ENCODE results near the gene OLR1.

The OLR1 gene

DNA sequence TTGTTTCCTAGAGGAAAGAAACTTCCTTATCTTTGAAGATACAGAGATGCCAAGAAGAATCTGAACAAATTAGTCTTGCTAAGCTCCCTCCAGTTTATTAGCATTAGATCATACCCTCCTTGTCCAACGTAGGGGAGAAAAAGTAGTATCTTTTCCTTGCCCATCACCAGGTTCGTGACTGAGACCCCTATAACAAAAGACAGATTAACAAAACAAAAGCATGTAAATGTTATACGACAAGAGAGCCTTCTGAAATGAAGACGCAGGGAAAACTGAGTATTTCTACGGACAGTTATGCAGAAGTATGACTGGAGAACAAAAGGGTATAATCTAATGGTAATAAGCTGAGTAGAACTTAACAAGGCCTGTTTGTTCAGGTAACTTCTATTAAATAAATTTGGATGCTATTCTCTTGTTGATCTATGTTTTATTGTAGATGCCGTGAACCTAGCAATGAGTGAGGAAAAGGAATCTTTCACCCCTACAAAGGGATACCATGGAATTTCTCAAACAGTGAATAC is 39.0 kb downstream of the OLR1 start:
- H3K27me3 ChIP-seq (replicated peaks; ENCODE audit: insufficient read depth, low read length), result no peaks in the 10 kb centered on the region
- H3K27ac ChIP-seq (ENCODE audit: low read length), result no peak overlapping the region
- no peaks in the 10 kb centered on the region for H4K20me1 ChIP-seq (ENCODE audit: insufficient read depth, low read length)
- peaks cover 40% of the 10 kb centered on the region for H3K4me1 ChIP-seq (ENCODE audit: low read length)
- no peak for DNase-seq
- H3K36me3 ChIP-seq (replicated peaks; ENCODE audit: insufficient read depth, low read length), result no peaks in the 10 kb centered on the region
- H3K79me2 ChIP-seq (ENCODE audit: low read length), result peaks cover 13% of the 10 kb centered on the region
- peaks cover 23% of the 10 kb centered on the region for H3F3A ChIP-seq (ENCODE audit: insufficient read depth, low read length)
- H3K9me3 ChIP-seq (replicated peaks; ENCODE audit: insufficient read depth, low read length), result no peaks in the 10 kb centered on the region
- no peak overlapping the region for H3K4me2 ChIP-seq (ENCODE audit: low read depth, low read length)
- H2AFZ ChIP-seq (ENCODE audit: low read length), result no peak overlapping the region
- H3K9me2 ChIP-seq (replicated peaks; ENCODE audit: insufficient read depth, low read length), result no peaks in the 10 kb centered on the region
- TF ChIP-seq CTCF (IDR thresholded peaks at IDR 0.05; ENCODE audit: low read length), result no peak
- TF ChIP-seq EZH2 (optimal IDR thresholded peaks at IDR 0.05; ENCODE audit: low read depth, low read length), result no peak
- no peak for TF ChIP-seq EZH2phosphoT487 (IDR thresholded peaks at IDR 0.05; ENCODE audit: low read length)
- H3K4me3 ChIP-seq (ENCODE audit: low read length), result no peak overlapping the region
- no peak overlapping the region for H3K9ac ChIP-seq (ENCODE audit: low read length)

DNA sequence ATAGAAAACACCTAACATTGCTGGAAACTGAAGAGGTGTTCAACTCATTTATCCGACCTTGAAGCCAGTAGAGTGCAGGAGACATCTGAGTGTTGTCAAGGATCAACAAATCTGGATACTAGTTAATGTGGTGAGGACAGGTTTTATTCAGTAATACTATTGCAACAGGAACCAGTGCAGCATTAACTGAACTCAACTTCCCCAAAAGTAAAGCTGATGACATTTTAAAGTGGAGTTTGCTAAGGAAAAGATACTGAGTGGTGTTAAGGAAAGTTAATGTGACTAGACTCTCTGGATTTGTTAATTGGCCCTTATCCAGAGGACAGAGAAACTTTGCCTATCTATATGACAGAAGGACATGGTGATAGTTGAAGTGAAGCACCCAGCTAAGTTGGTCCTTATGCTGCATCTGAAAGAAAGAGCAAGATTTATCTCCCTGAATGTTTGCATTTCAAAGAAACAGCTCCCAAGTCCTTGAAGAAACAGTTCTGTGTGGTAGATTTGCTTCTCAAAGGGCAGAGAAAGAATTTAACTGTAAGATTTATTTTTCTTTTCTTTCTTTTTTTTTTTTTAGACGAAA is 40.7 kb downstream of the OLR1 start:
- peaks cover 23% of the 10 kb centered on the region for H3F3A ChIP-seq (ENCODE audit: insufficient read depth, low read length)
- peak overlapping the region; percentile 89; the same call in 1 of the 2 replicates for H3K27ac ChIP-seq (ENCODE audit: low read length)
- H3K79me2 ChIP-seq (ENCODE audit: low read length), result peaks cover 13% of the 10 kb centered on the region
- H3K27me3 ChIP-seq (replicated peaks; ENCODE audit: insufficient read depth, low read length), result no peaks in the 10 kb centered on the region
- no peak overlapping the region; the same call in 1 of the 2 replicates for H3K4me2 ChIP-seq (ENCODE audit: low read depth, low read length)
- H3K4me1 ChIP-seq (ENCODE audit: low read length), result peaks cover 34% of the 10 kb centered on the region
- H3K9me2 ChIP-seq (replicated peaks; ENCODE audit: insufficient read depth, low read length), result no peaks in the 10 kb centered on the region
- H3K4me3 ChIP-seq (ENCODE audit: low read length), result no peak overlapping the region
- no peaks in the 10 kb centered on the region for H4K20me1 ChIP-seq (ENCODE audit: insufficient read depth, low read length)
- no peak for DNase-seq
- H3K9me3 ChIP-seq (replicated peaks; ENCODE audit: insufficient read depth, low read length), result no peaks in the 10 kb centered on the region
- peak overlapping the region; percentile 11; the same call in 1 of the 2 replicates for H2AFZ ChIP-seq (ENCODE audit: low read length)
- H3K9ac ChIP-seq (ENCODE audit: low read length), result no peak overlapping the region
- no peaks in the 10 kb centered on the region for H3K36me3 ChIP-seq (replicated peaks; ENCODE audit: insufficient read depth, low read length)
- TF ChIP-seq EZH2phosphoT487 (IDR thresholded peaks at IDR 0.05; ENCODE audit: low read length) (no peak), EZH2 (optimal IDR thresholded peaks at IDR 0.05; ENCODE audit: low read depth, low read length) (no peak), CTCF (IDR thresholded peaks at IDR 0.05; ENCODE audit: low read length) (no peak)

DNA sequence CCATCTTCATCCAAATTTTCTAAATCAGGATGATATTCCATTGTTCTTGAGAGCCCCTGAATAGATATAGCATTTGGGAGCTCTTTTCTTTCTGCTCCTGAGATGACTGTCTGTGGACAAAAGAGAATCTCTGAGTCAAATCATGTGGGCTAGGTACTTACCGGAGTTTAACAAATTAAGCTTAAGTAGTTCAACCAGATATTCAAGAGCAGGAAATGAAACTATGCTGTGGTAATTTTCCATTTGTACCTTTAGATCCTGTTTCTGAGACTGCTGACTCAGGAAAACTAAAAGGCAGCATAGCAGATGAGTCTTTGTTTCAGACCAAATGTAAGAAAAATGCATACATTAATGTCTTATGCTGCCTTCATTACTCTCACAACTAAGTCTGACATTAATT is 41.9 kb downstream of the OLR1 start, which contains the start of gene CLEC7A:
TSS of gene CLEC7A (minus strand) at position 158 of the 400 bp plus-strand sequence. CDS start at position 41, 117 bp downstream.
- H4K20me1 ChIP-seq (ENCODE audit: insufficient read depth, low read length), result no peaks in the 10 kb centered on the region
- TF ChIP-seq EZH2 (optimal IDR thresholded peaks at IDR 0.05; ENCODE audit: low read depth, low read length) (no peak), EZH2phosphoT487 (IDR thresholded peaks at IDR 0.05; ENCODE audit: low read length) (no peak)
- H3K4me1 ChIP-seq (ENCODE audit: low read length), result peaks cover 34% of the 10 kb centered on the region
- peak within 1 kb of the TSS; percentile 57 for H3K4me3 ChIP-seq (ENCODE audit: low read length)
- no peaks in the 10 kb centered on the region for H3K9me2 ChIP-seq (replicated peaks; ENCODE audit: insufficient read depth, low read length)
- peak within 1 kb of the TSS; percentile 65 for H3K9ac ChIP-seq (ENCODE audit: low read length)
- peak; percentile 98 for DNase-seq
- peaks cover 23% of the 10 kb centered on the region for H3F3A ChIP-seq (ENCODE audit: insufficient read depth, low read length)
- H3K9me3 ChIP-seq (replicated peaks; ENCODE audit: insufficient read depth, low read length), result no peaks in the 10 kb centered on the region
- H3K4me2 ChIP-seq (ENCODE audit: low read depth, low read length), result peak within 1 kb of the TSS; percentile 64
- no peaks in the 10 kb centered on the region for H3K36me3 ChIP-seq (replicated peaks; ENCODE audit: insufficient read depth, low read length)
- H2AFZ ChIP-seq (ENCODE audit: low read length), result peak within 1 kb of the TSS; percentile 11; the same call in 1 of the 2 replicates
- H3K79me2 ChIP-seq (ENCODE audit: low read length), result peaks cover 13% of the 10 kb centered on the region
- H3K27ac ChIP-seq (ENCODE audit: low read length), result peak within 1 kb of the TSS; percentile 89
- H3K27me3 ChIP-seq (replicated peaks; ENCODE audit: insufficient read depth, low read length), result no peaks in the 10 kb centered on the region

DNA sequence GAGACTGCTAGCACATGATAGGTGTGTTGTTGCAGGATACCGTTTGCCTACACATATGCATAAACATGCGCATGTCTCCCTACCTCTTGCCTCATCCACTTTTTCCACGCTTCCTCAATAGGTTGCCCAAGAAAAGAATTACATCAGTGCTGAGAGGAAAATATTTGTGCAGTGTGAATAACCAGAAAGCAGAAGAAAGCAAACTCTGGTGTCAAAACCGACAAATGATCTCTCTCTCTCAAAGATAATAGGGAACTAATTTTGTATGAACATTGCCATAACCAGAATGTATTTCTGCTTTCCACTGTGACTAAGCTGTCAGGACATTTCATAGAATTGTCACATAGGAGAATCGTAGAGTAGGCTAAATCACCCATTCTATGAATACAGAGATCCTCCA is 43.2 kb downstream of the OLR1 start:
- Histone ChIP-seq H3K79me2 (ENCODE audit: low read length) (peaks cover 13% of the 10 kb centered on the region), H3K9me2 (replicated peaks; ENCODE audit: insufficient read depth, low read length) (no peaks in the 10 kb centered on the region), H3F3A (ENCODE audit: insufficient read depth, low read length) (peaks cover 17% of the 10 kb centered on the region), H3K27me3 (replicated peaks; ENCODE audit: insufficient read depth, low read length) (no peaks in the 10 kb centered on the region), H3K27ac (ENCODE audit: low read length) (no peak overlapping the region; the same call in 1 of the 2 replicates), H3K36me3 (replicated peaks; ENCODE audit: insufficient read depth, low read length) (no peaks in the 10 kb centered on the region; the same call in 1 of the 2 replicates), H3K9me3 (replicated peaks; ENCODE audit: insufficient read depth, low read length) (no peaks in the 10 kb centered on the region), H3K4me3 (ENCODE audit: low read length) (peak overlapping the region; percentile 57), H3K4me1 (ENCODE audit: low read length) (peaks cover 28% of the 10 kb centered on the region), H3K4me2 (ENCODE audit: low read depth, low read length) (peak overlapping the region; percentile 64), H3K9ac (ENCODE audit: low read length) (no peak overlapping the region), H2AFZ (ENCODE audit: low read length) (no peak overlapping the region), H4K20me1 (ENCODE audit: insufficient read depth, low read length) (no peaks in the 10 kb centered on the region)
- DNase-seq, result no peak
- no peak for TF ChIP-seq EZH2phosphoT487 (IDR thresholded peaks at IDR 0.05; ENCODE audit: low read length)
- no peak for TF ChIP-seq EZH2 (optimal IDR thresholded peaks at IDR 0.05; ENCODE audit: low read depth, low read length)
- TF ChIP-seq CTCF (IDR thresholded peaks at IDR 0.05; ENCODE audit: low read length), result no peak
